K562 (cell line): Measurements from ENCODE around the gene CAST. TPM values are rescaled to one million over a fixed set of nuclear protein-coding genes. Genes with fewer than 3 reads are reported as not detected.

ENCODE experiments used
- ATAC-seq: fragments of 200-7000 bp; cut with Tn5 transposase; 3 replicates; pipeline ENCODE4 v1.9.1; 2020; ENCODE audit warnings: moderate library complexity
- BruUV-seq: library from RNA; stranded (reverse); fragments of 400-500 nt; replicated peaks from 2 replicates; lab custom pipeline; 2021; lab: Mats Ljungman, UMichigan
- CTCF ChIA-PET: fragments of 300-600 bp; formaldehyde crosslinking; extraction: SDS; loops from one replicate; lab custom pipeline; 2021; ENCODE audit warnings: low intra/inter-chr PET ratio; lab: Yijun Ruan, JAX
- POLR2A ChIA-PET: fragments of 300-600, 350-650 bp; sonication (Branson Sonifier 250); formaldehyde crosslinking; extraction: SDS; loops from one replicate; lab custom pipeline; 2021; ENCODE audit warnings: antibody characterized with exemption, inconsistent platforms; lab: Yijun Ruan, JAX
- DNase-seq, 4 experiments: peaks; one replicate each; pipeline versions ENCODE4 v3.0.0 to v3.0.0-alpha.2; 2011 to 2018; ENCODE audit warnings: low spot score in 3 of 4, mixed read lengths in 3 of 4; ENCODE audit errors: extremely low read depth in 1 of 4
- FAIRE-seq: peaks from 2 replicates; lab custom pipeline; 2011; peaks lifted over from hg19 to GRCh38; lab: Jason Lieb, UNC
- H2AFZ ChIP-seq: 2 replicates; pipeline ENCODE4 v1.6.0; 2011; ENCODE audit warnings: low read depth, low read length, control low read depth, inconsistent platforms
- H3K27ac ChIP-seq: fragments of 200-600 bp; 3 replicates; pipeline ENCODE4 v1.8.0; 2011; ENCODE audit warnings: low read depth, mild to moderate bottlenecking, control low read depth, inconsistent platforms, low read length, moderate library complexity, mixed read lengths; ENCODE audit errors: extremely low read depth
- H3K27me3 ChIP-seq, 2 experiments: fragments of 300-600 bp in 1 of 2; 2 replicates in 1 of 2; 3 replicates in 1 of 2; pipeline versions ENCODE4 v1.6.0 to v1.8.0; 2011; ENCODE audit warnings: inconsistent platforms in 2 of 2, low read length in 2 of 2, mild to moderate bottlenecking in 1 of 2, mixed read lengths in 1 of 2, moderate library complexity in 1 of 2; ENCODE audit not compliant: control insufficient read depth in 2 of 2, insufficient read depth in 2 of 2
- H3K36me3 ChIP-seq: fragments of 300-600 bp; 3 replicates; pipeline ENCODE4 v1.8.0; 2011; ENCODE audit warnings: mild to moderate bottlenecking, low read length, inconsistent platforms; ENCODE audit not compliant: control insufficient read depth, insufficient read depth
- H3K4me1 ChIP-seq, 2 experiments: fragments of 200-600 bp in 1 of 2; replicated peaks in 1 of 2; 2 replicates in 1 of 2; 3 replicates in 1 of 2; pipeline versions ENCODE4 v1.5.1 to v1.8.0; 2011; ENCODE audit warnings: inconsistent platforms in 2 of 2, low read length in 2 of 2, mild to moderate bottlenecking in 1 of 2, mixed read lengths in 1 of 2, moderate library complexity in 1 of 2; ENCODE audit not compliant: control insufficient read depth in 2 of 2, insufficient read depth in 2 of 2
- H3K4me2 ChIP-seq: 2 replicates; pipeline ENCODE4 v1.6.1; 2011; ENCODE audit warnings: low read length, control low read depth, inconsistent platforms, mixed read lengths; ENCODE audit not compliant: insufficient read depth
- H3K4me3 ChIP-seq: fragments of 200-600 bp; sonication (generic), shearing (Covaris generic); 2 replicates; pipeline ENCODE4 v1.5.1; 2016; ENCODE audit warnings: control low read depth, inconsistent platforms
- H3K79me2 ChIP-seq: fragments of 200-600 bp; 3 replicates; pipeline ENCODE4 v1.8.0; 2011; ENCODE audit warnings: low read length, inconsistent platforms; ENCODE audit not compliant: control insufficient read depth, insufficient read depth
- H3K9ac ChIP-seq, 2 experiments: 2 replicates each; pipeline versions ENCODE4 v1.6.0 to v1.6.1; 2011; ENCODE audit warnings: low read depth in 2 of 2, low read length in 2 of 2, control low read depth in 1 of 2, inconsistent platforms in 1 of 2, mild to moderate bottlenecking in 1 of 2, mixed read lengths in 1 of 2; ENCODE audit not compliant: insufficient read depth in 1 of 2
- H3K9me1 ChIP-seq: one replicate; pipeline ENCODE4 v1.6.0; 2011; ENCODE audit warnings: inconsistent platforms, mild to moderate bottlenecking, low read length, moderate library complexity; ENCODE audit not compliant: control insufficient read depth, insufficient read depth
- H3K9me3 ChIP-seq: replicated peaks from 2 replicates; pipeline ENCODE4 v1.5.1; 2011; ENCODE audit warnings: low read depth, low read length, inconsistent platforms; ENCODE audit not compliant: control insufficient read depth, insufficient read depth
- H4K20me1 ChIP-seq: replicated peaks from 2 replicates; pipeline ENCODE4 v1.6.1; 2011; ENCODE audit warnings: low read length, inconsistent platforms, mixed read lengths; ENCODE audit not compliant: control insufficient read depth, insufficient read depth
- GTF2F1 ChIP-seq: IDR thresholded peaks from 2 replicates; pipeline ENCODE4 v1.6.1; 2011; ENCODE audit warnings: low read depth, low read length, improper control_type of control experiment
- MIER1 ChIP-seq: fragments of 450-650 bp; IDR thresholded peaks from 2 replicates; pipeline ENCODE4 v1.6.1; 2016; ENCODE audit warnings: antibody characterized with exemption, mild to moderate bottlenecking, low read depth
- POLR2G ChIP-seq: fragments of 200-400 bp; formaldehyde crosslinking; IDR thresholded peaks from 2 replicates; pipeline ENCODE4 v1.6.1; 2017; ENCODE audit warnings: low read depth, mild to moderate bottlenecking, antibody characterized with exemption, low read length, moderate library complexity
- PTBP1 ChIP-seq: fragments of 200-400 bp; formaldehyde crosslinking; IDR thresholded peaks from 2 replicates; pipeline ENCODE4 v1.6.1; 2017; ENCODE audit warnings: low read depth, low read length
- RHOXF2B ChIP-seq: fragments of 250-450 bp; sonication (Bioruptor Pico); conservative IDR thresholded peaks from 2 replicates; pipeline ENCODE4 v1.5.1; 2021
- ZNF316 ChIP-seq: fragments of 450-650 bp; IDR thresholded peaks from 2 replicates; pipeline ENCODE4 v1.6.1; 2016
- ZNF354B ChIP-seq: fragments of 250-450 bp; sonication (Bioruptor Pico); IDR thresholded peaks from 2 replicates; pipeline ENCODE4 v1.4.0; 2020
- WGBS: fragments of 100-300 bp; shearing (Covaris generic); methylation state at CpG from one replicate; pipeline ENCODE4 v1.1.6; 2016; ENCODE audit warnings: low coverage, mixed read lengths; ENCODE audit not compliant: insufficient coverage; ENCODE audit errors: missing lambda C conversion rate; 5-methylcytosine and 5-hydroxymethylcytosine counted together
- in situ Hi-C: fragments of 300-500 bp; cut with MboI; formaldehyde crosslinking; loops from 4 replicates; pipeline ENCODE4 v1.15.0; 2018; ENCODE audit warnings: inconsistent platforms, mixed read lengths
- intact Hi-C: fragments of 100-400 bp; cut with micrococcal nuclease; formaldehyde crosslinking; loops from 2 replicates; pipeline ENCODE4 v1.14.2; 2022
- polyA plus RNA-seq, 8 experiments: library from polyadenylated mRNA; depleted of rRNA in 4 of 8; stranded (reverse) in 5 of 8; unstranded in 3 of 8; fragments of >200 nt; fragmentation: Nextera tagmentation in 2 of 8; fragmentation: Illumina TruSeq in 1 of 8; extraction: Ambion mirVana in 2 of 8; extraction: Trizol in 1 of 8; gene quantifications; 2 replicates each; pipeline versions ENCODE4 v1.2.1 to v1.2.3, GENCODE V29; 2011 to 2014; ENCODE audit warnings: inconsistent platforms in 1 of 8, missing spikeins in 1 of 8
- total RNA-seq, 7 experiments: library from RNA; depleted of rRNA in 6 of 7; stranded (reverse); fragments of >200 nt in 6 of 7; fragmentation: Illumina TruSeq in 2 of 7; extraction: Trizol in 2 of 7; gene quantifications; 2 replicates each; pipeline versions ENCODE4 v1.2.1 to v1.2.3, GENCODE V29; 2011 to 2021; ENCODE audit warnings: low replicate concordance in 1 of 7
- TF ChIP-seq, protein P1 (sequence below): fragments of 450-650 bp; formaldehyde crosslinking; IDR thresholded peaks from 2 replicates; pipeline ENCODE4 v1.4.0; 2020; ENCODE audit warnings: mild to moderate bottlenecking
- TF ChIP-seq, protein P2 (sequence below): sonication (generic); formaldehyde crosslinking; IDR thresholded peaks from 2 replicates; pipeline ENCODE4 v1.4.0; 2020; ENCODE audit warnings: mild to moderate bottlenecking, missing genetic modification reagents

The CAST gene
- total and polyA plus RNA-seq, 9 of the 15 experiments (the other 6 are each of a cell fraction or from before 2014, with no cell fraction given) = 55.5 to 136 (median 86.1) TPM

DNA sequence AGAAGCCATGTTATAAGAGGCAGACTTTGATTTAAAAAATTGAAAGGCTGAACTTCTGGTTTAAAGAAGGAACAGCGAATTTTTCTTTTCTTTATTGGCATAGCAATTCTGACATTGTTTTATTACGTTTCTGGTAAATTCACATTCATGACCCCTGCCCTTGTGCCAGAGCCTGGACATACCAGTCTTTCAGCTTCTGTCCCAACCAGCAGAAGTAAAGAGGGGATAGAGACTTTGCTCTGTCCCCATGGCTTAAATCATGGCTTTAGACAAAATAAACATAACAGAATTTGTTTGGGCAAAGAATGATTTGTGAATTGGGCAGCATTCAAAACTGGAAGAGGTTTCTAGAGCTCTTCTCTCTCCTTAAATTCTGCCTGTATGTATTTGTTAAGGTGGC lies 15.3 kb downstream of the CAST start:
- no peak overlapping the region for H3K4me2 ChIP-seq
- in situ Hi-C loops (no loop called here), intact Hi-C loops (no loop called here)
- H3K27me3 ChIP-seq = peaks cover 9 to 16% of the 10 kb centered on the region in 2 experiments; a peak in 4 of 5 replicates
- H3K27ac ChIP-seq = no peak overlapping the region
- no peaks in the 10 kb centered on the region for H3K9me3 ChIP-seq
- no peaks in the 10 kb centered on the region for H3K79me2 ChIP-seq
- H3K4me1 ChIP-seq = no peaks in the 10 kb centered on the region
- no peak overlapping the region for H3K9ac ChIP-seq
- TF ChIP-seq ZNF316 = no peak
- TF ChIP-seq ZNF354B (CRISPR knock-in tag) = no peak
- TF ChIP-seq POLR2G = no peak
- TF ChIP-seq PTBP1 = no peak
- TF ChIP-seq RHOXF2B = no peak
- TF ChIP-seq, protein P1, sequence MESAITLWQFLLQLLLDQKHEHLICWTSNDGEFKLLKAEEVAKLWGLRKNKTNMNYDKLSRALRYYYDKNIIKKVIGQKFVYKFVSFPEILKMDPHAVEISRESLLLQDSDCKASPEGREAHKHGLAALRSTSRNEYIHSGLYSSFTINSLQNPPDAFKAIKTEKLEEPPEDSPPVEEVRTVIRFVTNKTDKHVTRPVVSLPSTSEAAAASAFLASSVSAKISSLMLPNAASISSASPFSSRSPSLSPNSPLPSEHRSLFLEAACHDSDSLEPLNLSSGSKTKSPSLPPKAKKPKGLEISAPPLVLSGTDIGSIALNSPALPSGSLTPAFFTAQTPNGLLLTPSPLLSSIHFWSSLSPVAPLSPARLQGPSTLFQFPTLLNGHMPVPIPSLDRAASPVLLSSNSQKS (CRISPR knock-in tag) = no peak
- TF ChIP-seq MIER1 = no peak
- TF ChIP-seq GTF2F1 = no peak
- TF ChIP-seq, protein P2, sequence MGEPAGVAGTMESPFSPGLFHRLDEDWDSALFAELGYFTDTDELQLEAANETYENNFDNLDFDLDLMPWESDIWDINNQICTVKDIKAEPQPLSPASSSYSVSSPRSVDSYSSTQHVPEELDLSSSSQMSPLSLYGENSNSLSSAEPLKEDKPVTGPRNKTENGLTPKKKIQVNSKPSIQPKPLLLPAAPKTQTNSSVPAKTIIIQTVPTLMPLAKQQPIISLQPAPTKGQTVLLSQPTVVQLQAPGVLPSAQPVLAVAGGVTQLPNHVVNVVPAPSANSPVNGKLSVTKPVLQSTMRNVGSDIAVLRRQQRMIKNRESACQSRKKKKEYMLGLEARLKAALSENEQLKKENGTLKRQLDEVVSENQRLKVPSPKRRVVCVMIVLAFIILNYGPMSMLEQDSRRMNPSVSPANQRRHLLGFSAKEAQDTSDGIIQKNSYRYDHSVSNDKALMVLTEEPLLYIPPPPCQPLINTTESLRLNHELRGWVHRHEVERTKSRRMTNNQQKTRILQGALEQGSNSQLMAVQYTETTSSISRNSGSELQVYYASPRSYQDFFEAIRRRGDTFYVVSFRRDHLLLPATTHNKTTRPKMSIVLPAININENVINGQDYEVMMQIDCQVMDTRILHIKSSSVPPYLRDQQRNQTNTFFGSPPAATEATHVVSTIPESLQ (CRISPR knock-in tag) = no peak
- no TSS peak for BruUV-seq
- no peak overlapping the region for H2AFZ ChIP-seq
- no peaks in the 10 kb centered on the region for H4K20me1 ChIP-seq
- FAIRE-seq = no peak
- 0% methylated on average over 2 of the region's 2 CpGs for WGBS
- ChIA-PET POLR2A (no interaction called here), CTCF (no interaction called here)
- ATAC-seq = no peak
- H3K9me1 ChIP-seq = no peaks in the 10 kb centered on the region
- no peaks in the 10 kb centered on the region for H3K36me3 ChIP-seq
- H3K4me3 ChIP-seq = no peak overlapping the region
- no peak for DNase-seq
